HG03439 (cell line): ENCODE data around the gene KIF11.
A peak's percentile ranks its signal among the peaks of the same experiment; 100 is the strongest.
"Not testable (repeated sequence)": the region's sequence is repeated elsewhere in the genome, so short reads cannot be mapped to it uniquely, and the experiment has no call there.

Experiments
- ATAC-seq: cut with Tn5 transposase; IDR thresholded peaks from one replicate; pipeline ENCODE4 v1.9.1; 2021; ENCODE audit warnings: mild to moderate bottlenecking, moderate library complexity; ENCODE audit not compliant: unreplicated experiment

Gene KIF11

DNA sequence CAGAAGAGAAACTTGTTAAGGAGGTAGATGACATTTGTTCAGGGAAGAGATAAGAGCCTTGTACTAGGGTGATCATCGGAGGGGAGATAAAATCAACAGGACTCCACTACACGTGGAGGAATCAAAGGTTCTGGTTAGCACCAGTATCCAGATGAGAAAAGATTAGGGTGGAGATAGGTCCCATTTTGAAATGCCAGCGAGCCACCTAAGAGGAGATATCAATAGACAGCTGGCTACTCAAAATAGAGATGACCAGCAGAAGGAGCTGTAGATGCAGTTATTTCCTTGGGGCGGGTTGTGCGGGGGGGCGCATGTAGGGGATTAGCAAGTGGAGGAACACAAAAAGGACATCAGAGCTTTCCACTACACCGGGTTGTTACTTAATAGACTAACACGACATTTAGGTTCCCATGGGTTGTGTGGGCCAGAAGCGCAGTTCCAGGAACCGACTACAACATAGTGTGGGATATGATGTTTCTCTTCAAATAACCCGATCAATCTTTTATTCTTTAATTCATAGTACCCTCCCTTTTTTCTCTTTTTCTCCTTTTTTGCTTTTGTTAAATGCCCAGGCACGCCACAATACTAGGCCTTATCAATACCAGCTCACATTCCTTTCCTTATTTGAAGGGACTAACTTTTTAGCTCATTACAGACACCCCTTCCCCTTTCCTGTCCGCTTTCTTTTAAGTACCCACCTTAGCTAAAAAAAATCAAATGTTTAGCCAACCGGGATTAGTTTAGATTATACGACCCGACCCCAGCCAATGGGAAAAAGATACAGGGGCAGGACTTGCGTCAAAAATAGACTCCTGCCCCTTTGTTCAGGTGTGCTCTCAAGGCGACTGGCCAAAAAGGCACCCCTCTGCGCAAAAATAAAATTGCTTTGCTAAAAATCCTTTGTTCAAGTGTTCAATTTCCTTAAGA is 2.0 kb upstream of the KIF11 start:
- peak; percentile 18 for ATAC-seq

DNA sequence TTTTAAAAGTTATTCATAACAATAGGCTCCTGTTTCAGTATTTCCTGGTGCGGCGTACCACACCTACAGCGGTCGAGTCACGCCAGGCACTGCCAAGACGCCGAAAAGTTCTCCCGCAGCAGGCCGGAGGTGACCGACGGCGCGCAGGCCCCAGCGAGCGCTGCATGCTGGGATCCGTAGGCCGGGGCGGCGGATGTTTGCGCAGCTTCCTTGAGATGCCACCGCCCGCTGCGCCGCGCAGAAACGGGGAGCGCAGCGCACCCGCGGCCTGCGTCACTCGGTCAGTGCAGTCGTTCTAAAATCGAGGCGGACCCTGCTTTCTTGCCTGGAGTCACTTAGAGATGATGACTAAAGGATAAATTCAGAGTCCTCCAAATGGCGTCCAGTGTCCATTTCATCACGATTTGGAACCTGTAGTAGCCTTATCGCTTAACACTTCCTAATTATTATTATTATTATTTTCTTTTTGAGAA is 1.3 kb upstream of the KIF11 start:
- ATAC-seq = peak; percentile 65

DNA sequence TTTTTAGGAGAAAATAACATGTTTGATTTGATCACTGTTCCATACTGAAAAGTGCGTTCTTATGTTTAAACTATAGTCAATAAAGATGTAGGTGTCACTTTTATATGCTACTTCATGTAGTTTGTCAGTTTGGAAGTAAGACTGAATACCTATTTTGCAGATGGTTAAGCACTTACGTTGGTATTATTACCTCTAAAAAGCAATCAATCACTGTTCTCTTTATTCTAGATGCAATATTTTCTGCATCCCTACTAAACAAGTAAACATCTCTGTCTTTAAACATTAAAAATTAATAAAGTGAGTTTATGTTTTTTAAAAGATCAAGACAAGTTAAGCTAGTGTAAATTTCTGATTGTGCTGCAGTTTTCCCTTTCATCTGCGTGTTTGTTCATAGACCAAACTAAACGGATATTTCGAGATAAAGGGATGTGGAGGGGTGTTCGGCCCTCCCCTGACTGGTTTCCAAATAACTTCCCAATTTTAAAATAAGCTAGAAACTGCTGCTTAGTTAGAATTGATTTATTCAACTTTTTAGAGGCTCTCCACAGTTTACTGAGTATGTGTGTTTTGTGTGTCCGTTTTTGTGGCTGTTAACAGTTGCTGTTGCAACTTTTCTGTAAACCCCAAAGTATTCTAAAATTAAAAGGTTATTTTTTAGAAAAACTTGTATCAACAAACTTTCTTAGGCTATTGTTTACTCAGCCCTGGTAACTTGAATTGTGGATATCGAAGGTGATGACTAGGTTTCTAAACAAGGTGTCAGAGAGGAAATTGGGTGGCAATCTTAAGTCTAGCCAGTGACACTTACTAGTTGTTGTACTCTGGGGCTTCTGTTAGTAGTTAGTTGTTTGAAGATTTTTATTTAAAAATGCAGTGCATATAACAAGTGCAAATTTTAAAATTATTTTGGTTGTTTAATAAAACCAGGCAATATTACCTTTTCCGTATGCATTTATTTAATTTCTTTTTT is 974 bp downstream of the KIF11 start:
- no peak for ATAC-seq

DNA sequence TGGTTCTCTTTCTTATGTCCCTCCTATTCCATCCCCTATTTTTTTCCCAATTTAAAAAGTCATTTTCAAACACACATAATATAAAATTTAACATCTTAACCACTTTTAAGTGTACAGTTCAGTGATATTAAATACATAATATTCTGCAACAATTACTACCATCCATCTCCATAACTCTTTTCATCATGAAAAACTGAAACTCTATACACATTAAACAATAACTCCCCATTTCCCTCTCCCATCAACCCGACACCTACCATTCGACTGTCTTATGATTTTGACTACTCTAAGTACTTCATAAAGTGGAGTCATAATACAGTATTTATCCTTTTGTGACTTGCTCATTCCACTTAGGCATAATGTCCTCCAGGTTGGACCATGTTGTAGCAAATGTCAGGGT is 2.6 kb downstream of the KIF11 start:
- ATAC-seq = no peak

DNA sequence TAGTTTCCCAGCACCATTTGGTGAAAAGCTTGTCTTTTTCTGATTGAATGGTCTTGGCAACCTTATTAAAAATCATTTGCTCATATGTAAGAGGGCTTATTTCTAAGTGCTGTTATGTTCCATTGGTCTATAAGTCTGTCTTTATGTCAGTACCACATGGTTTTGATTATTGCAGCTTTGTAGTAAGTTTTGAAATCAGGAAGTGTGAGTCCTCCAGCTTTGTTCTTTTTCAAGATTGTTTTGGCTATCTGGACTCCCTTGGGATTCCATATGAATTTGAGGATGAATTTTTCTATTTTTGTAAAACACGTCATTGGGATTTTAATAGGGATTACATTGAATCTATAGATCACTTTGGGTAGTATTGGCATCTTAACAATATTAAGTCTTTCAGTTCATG is 5.4 kb downstream of the KIF11 start:
- no peak for ATAC-seq

DNA sequence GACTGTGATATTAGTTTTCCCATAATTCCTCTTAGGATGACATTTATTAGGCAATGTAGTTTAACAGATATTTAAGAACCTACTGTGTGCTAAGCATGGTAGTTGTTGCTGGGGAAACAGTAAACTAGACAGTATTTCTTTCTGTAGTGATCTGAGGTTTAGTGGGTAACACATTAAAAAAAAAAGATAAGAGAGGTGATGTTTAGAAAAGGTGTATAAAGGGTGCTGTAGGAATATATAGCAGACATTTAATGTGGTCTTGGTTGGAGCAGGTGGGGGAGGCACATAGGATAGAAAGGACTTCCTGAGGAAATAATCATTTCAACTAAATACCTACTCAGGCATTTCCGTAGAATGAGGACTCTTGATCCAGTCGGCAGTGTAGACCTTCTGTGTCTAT is 11.9 kb downstream of the KIF11 start:
- ATAC-seq = no peak

DNA sequence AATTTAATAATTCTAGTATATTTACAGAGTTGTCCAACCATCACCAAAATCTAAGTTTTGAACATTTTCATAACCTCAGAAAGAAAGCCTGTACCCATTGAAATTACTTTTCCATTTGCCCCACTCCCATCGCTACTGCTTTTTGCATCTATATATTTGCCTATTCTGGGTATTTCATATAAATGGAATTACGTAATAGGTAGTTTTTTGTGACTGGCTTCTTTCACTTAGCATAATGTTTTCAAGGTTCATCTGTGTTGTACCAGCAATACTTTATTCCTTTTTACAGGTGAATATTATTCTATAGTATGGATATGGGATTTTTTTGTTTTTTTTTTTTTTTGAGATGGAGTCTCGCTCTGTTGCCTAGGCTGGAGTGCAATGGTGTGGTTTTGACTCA is 22.6 kb downstream of the KIF11 start:
- no peak for ATAC-seq

DNA sequence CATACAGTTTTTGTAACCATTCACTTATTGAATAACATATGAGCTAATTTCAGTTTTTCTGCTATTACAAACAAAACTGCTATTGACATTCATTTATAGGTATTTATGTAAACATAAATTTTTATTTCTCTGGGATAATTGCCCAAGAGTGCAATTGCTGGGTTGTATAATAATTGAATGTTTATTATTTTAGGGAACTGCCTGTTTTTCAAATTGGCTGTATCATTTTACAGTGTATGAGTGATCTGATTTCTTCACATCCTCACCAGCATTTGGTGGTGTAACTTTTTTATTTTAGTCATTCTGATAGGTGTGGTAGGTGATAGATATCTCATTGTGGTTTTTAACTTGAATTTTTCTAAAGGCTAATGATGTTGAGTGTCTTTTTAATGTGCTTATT is 26.4 kb downstream of the KIF11 start:
- no peak for ATAC-seq

DNA sequence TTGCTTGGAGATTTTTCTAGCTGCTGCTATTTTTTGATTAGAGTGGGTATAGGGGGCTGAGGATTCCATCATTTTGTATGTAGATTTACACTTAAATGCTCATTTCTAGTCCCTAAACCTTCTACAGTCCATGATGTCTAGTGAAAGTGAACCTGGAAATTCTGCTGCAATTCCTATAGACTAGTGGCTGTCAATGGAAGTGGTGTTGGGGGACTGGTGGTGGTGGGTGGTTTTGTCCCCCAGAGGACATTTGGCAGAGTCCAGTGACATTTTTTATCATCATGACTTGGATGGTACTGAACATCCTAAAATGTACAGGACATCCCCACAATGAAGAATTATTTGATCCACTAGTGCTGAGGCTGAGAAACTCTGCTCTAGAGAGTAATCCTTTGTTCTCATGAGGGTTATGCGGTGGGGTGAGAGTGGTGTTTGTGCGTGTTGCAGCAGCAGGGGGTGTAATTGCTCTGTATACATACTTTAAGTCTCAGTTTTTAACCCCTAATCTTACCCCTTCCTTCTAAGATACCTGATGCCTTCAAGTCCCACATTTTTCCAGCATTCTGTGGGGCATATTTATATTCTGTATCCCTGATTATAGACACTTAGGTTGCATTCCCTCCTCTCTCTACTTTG is 35.0 kb downstream of the KIF11 start:
- ATAC-seq = no peak

DNA sequence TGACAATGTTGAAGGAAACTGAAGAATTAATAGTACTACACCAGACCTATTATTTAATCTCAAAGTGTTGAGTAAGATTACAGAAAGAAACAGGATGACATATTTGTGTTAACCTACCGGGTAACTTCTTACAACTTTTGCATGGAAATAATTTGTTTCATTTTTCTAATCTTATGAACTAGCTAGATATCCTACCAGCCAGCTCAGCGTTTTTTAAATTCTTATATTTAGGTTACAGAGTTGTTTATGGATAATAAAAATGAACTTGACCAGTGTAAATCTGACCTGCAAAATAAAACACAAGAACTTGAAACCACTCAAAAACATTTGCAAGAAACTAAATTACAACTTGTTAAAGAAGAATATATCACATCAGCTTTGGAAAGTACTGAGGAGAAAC is 37.0 kb downstream of the KIF11 start:
- no peak for ATAC-seq

DNA sequence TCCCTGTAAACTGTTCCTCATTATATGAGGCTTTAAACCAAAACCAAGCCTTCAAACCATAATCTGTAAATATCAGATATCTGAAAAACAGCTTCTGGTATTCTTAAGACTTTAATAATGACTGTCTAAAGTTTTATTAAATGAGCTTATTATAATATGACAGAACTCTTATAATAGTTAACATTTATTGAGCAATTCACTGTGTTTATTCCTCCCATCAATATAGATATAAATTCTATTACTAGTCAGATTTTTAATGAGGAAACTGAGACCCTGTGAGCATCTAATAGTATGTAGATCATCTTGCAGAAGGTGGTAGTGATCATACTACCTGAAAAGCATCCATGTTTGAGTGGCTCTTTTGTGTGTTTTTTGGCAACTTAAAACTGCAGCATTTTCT is 45.1 kb downstream of the KIF11 start:
- ATAC-seq = no peak

DNA sequence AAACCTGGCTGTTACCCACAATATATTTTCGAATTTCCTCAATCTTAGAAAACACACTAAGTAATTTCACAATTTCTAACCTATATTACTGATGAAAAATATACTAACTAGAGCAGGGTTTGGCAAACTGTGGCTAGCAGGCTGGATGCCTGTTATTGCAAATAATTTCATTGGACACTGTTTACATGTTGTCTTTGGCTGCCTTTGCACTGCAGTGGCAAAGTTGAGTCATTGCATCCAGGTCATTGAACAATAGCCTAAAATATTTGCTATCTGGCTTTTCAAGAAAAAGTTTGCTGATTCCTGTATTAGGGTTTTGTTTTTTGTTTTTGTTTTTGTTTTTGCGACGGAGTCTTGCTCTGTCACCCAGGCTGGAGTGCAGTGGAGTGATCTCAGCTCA is 47.2 kb downstream of the KIF11 start:
- no peak for ATAC-seq

DNA sequence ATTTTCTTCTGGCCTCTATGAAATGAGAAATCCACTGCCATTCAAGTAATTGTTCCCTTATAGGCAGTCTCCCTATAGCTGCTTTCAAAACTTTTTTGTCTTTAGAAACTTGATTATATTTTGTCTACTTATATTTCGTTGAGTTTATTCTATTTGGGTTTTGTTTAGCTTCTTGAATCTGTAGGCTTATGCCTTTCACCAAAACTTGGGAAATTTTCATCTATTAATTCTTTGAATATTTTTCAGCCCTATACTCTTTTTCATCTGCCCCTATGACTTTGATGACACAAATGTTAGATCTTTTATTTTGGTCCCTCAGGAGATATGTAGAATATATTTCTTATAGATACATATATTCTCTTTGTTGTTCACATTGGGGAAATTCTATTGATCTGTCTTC is 48.6 kb downstream of the KIF11 start:
- no peak for ATAC-seq

DNA sequence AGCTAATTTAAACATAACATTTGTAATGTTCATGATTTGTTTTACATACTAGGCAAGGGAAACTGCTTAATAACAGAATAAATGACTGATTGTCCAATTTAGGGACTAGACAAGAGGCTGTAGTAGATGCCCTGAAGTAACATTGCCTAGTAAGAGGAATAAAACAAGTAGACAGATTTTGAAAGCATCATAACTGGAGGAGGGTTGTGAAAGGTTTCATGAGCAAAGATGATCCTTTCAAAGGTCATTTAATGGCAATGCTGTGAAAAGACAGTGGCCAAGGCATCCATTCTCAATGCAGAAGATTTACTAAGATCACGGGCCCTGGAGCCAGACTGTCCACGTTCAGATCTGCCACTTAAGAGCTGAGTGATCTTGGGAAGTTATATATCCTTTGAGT is 52.0 kb downstream of the KIF11 start:
- no peak for ATAC-seq

DNA sequence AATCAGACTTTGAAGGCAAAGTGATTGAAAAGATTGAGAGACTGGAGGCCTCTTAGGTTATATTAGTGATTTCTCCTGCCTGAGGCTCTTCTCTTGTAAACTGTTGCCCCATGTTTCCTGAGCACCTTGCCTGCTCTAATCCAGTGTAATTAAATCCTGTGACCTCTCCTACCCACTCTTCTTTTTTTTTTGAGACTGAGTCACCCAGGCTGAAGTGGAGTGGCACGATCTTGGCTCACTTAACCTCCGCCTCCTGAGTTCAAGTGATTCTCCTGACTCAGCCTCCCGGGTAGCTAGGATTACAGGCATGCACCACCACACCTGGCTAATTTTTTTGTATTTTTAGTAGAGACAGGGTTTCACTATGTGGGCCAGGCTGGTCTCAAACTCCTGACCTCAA is 57.9 kb downstream of the KIF11 start:
- not testable (repeated sequence) for ATAC-seq

DNA sequence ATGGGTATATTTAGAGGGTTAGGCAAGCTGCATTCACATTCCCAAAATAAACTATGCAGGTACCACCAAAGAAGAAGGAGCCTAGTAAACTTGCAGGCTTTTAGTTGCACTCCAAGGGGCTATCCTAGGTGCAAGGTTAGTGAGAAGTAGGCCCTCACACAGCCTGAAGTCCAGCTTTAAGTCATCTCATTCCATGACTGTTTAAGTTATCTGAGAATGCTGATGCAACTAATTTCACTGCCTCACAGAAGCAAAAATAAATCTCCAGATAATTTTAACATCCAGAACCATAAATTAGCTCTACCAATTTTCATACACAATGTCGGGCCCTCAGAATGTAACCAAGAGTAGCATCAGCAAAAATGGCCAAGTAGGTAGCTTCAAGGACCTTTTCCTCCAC is 62.5 kb downstream of the KIF11 start:
- no peak for ATAC-seq

DNA sequence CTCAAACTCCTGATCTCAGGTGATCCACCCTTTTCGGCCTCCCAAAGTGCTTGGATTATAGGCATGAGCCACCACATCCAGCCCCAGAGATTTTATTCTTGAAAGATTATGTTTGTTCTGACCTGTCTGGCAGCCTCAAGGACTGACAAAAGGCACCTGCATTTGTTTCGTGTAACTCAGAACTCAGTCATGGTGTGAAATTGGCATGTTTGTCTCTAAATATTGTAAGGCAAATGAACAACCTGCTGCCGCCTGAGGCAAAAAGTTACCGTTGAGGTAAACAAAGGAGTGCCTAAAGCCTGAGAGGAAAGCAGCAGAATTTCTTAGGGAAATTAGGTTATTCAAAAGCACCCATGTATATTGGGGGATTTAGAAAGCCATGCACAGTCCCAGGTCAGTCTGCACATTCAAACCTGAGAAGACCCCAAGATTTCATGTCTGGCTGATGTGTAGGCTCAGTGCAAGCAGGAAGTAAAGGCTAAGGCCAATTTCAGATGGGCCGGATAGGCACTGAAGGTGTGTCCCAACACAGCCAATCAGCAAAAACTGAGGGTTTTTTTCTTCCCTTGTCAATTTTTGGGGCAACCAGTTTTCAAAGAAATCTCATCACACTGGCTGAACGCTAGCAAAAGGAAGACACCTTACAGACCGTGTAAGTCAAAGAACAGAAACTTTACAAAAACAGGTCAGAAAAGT is 63.5 kb downstream of the KIF11 start:
- no peak for ATAC-seq

DNA sequence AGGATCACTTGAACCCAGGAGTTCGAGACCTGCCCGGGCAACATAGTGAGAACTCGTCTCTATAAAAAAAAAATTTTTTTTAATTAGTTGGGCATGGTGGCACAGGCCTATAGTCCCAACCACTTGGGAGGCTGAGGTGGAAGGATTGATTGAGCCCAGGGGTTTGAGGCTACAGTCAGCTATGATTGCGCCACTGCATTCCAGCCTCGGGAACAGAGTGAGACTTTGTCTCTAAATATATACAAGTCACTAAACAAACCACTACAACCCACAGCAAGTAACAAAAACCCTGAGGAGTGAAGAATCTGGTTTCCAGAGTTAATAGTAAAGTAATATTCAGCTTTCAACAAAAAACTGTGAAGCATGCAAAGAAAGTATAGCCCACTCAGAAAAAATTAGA is 64.1 kb downstream of the KIF11 start:
- ATAC-seq = no peak

DNA sequence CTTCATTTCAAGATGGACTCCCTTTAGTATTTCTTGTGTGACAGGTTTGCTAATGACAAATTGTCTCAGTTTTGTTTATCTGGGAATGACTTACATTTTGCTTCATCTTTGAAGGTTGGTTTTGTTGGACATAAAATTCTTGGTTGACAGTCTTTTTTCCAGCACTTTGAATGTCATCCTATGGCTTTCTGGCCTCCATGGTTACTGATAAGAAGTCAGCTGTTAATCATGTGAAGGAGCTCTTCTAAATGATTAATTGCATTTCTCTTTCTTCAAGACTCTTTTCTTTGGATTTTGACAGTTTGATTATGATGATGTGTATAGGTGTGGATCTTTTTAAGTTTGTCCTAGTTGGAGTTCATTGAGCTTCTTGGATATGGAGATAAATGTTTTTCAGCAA is 69.9 kb downstream of the KIF11 start:
- no peak for ATAC-seq

DNA sequence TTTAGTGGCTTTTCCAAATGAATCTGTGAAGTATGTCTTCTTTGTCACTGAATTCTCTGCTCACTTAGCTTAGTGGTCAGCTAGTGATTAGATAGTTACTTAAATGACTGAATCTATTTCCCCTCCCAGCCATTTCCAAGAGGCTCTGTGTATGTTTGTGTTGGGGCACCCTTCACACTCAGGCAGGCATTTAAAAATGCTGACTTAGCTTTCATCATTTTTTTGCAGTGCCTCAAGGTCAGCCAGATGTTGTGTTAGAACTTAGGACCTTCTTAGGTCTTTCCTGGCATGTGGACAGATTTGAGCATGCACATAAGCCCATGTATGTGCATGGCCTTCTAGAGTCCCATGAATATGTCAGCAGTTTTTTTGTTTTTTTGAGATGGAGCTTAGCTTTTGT is 71.4 kb downstream of the KIF11 start:
- ATAC-seq = no peak

DNA sequence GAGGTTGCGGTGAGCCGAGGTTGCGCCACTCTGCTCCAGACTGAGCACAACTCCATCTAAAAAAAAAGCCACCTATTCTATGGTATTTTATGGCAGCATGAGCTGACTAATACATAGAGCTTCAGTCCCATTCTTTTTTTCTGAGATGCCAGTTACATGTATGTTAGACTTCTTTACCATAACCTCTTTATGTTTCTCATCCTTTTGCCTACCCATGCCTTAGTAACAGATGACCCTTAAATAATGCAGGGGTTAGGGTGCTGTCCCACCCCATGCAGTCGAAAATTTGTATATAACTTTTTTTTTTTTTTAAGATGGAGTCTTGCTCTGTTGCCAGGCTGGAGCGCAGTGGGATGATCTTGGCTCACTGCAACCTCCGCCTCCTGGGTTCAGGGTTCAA is 74.1 kb downstream of the KIF11 start:
- ATAC-seq = no peak
